HEK293T (cell line): ENCODE data around the gene SLC44A3.

Source experiments
- BHLHE40 ChIP-seq: fragments of 450-650 bp; IDR thresholded peaks from 2 replicates; pipeline ENCODE4 v1.6.1; 2016; ENCODE audit warnings: mild to moderate bottlenecking, moderate library complexity, borderline replicate concordance
- CTBP1 ChIP-seq: fragments of 450-650 bp; IDR thresholded peaks from 2 replicates; pipeline ENCODE4 v1.6.1; 2016; ENCODE audit warnings: borderline replicate concordance
- FOXA1 ChIP-seq: fragments of 450-650 bp; IDR thresholded peaks from 2 replicates; pipeline ENCODE4 v1.6.1; 2016; ENCODE audit warnings: mild to moderate bottlenecking
- FOXK2 ChIP-seq: fragments of 450-650 bp; IDR thresholded peaks from 2 replicates; pipeline ENCODE4 v1.6.1; 2016; ENCODE audit warnings: mild to moderate bottlenecking
- FOXM1 ChIP-seq: fragments of 450-650 bp; IDR thresholded peaks from 2 replicates; pipeline ENCODE4 v1.6.1; 2017; ENCODE audit warnings: mild to moderate bottlenecking, borderline replicate concordance
- HDGF ChIP-seq: fragments of 450-650 bp; IDR thresholded peaks from 2 replicates; pipeline ENCODE4 v1.6.1; 2017; ENCODE audit warnings: antibody characterized with exemption, borderline replicate concordance
- LEF1 ChIP-seq: fragments of 450-650 bp; IDR thresholded peaks from 2 replicates; pipeline ENCODE4 v1.6.1; 2017; ENCODE audit warnings: mild to moderate bottlenecking, borderline replicate concordance
- NFRKB ChIP-seq: fragments of 450-650 bp; IDR thresholded peaks from 2 replicates; pipeline ENCODE4 v1.6.1; 2016; ENCODE audit warnings: mild to moderate bottlenecking, moderate library complexity
- PKNOX1 ChIP-seq: fragments of 450-650 bp; IDR thresholded peaks from 2 replicates; pipeline ENCODE4 v1.6.1; 2016
- SP1 ChIP-seq: fragments of 450-650 bp; IDR thresholded peaks from 2 replicates; pipeline ENCODE4 v1.6.1; 2017
- TARDBP ChIP-seq: fragments of 450-650 bp; IDR thresholded peaks from 2 replicates; pipeline ENCODE4 v1.6.1; 2016
- ZNF384 ChIP-seq: fragments of 450-650 bp; IDR thresholded peaks from 2 replicates; pipeline ENCODE4 v1.6.1; 2016

GRCh38 chr1:94864821-94865220, 44.7 kb downstream of the SLC44A3 start:
- TF ChIP-seq ZNF384 (no peak), LEF1 (no peak), FOXM1 (no peak), HDGF (no peak), BHLHE40 (no peak), FOXK2 (no peak), PKNOX1 (no peak), NFRKB (no peak), FOXA1 (no peak), TARDBP (no peak), CTBP1 (no peak), SP1 (no peak)
